Astrocyte of the cerebellum (primary cell): ENCODE measurements around the gene ANKRD49.

Source experiments
- DNase-seq: peaks from one replicate; pipeline ENCODE4 v3.0.0-alpha.2; 2011; ENCODE audit warnings: low read depth
- H3K4me3 ChIP-seq: 2 replicates; pipeline ENCODE4 v1.5.1; 2011; ENCODE audit warnings: mild to moderate bottlenecking, low read depth, low read length, moderate library complexity
- CTCF ChIP-seq: IDR thresholded peaks from 2 replicates; pipeline ENCODE4 v1.5.1; 2012; ENCODE audit warnings: low read length, low read depth, moderate library complexity, mild to moderate bottlenecking; ENCODE audit errors: missing control alignments
- in situ Hi-C: cut with HindIII; loops from 2 replicates; pipeline ENCODE4 v1.10.0; 2017; ENCODE audit warnings: low sequenced_read_pairs

The ANKRD49 gene

GRCh38 chr11:94516725-94517124, 22.9 kb downstream of the ANKRD49 start:
- H3K4me3 ChIP-seq = no peak overlapping the region
- no peak for DNase-seq
- no peak for TF ChIP-seq CTCF
- in situ Hi-C loops = no loop called here

GRCh38 chr11:94518300-94518699, 24.5 kb downstream of the ANKRD49 start:
- H3K4me3 ChIP-seq = no peak overlapping the region
- no peak for DNase-seq
- TF ChIP-seq CTCF = no peak
- in situ Hi-C loops = no loop called here

- DNase-seq = no peak
- H3K4me3 ChIP-seq = no peak overlapping the region
- TF ChIP-seq CTCF = peak; percentile 44
- in situ Hi-C loops = no loop called here
These were observed 25.8 kb downstream of the ANKRD49 start for GRCh38 chr11:94519478-94520084.

- no peak for DNase-seq
- peak; percentile 51 for TF ChIP-seq CTCF
These were observed 27.9 kb downstream of the ANKRD49 start for GRCh38 chr11:94521684-94522083.

GRCh38 chr11:94524341-94524740, 30.6 kb downstream of the ANKRD49 start:
- in situ Hi-C loops = no loop called here
- no peak for DNase-seq
- no peak for TF ChIP-seq CTCF
- no peak overlapping the region for H3K4me3 ChIP-seq

More at GRCh38 chr11:94521684-94522083, 27.9 kb downstream of the ANKRD49 start:
- no peak overlapping the region for H3K4me3 ChIP-seq
- in situ Hi-C loops = no loop called here

- H3K4me3 ChIP-seq = no peak overlapping the region
- in situ Hi-C loops = no loop called here
- DNase-seq = peak; percentile 51
- TF ChIP-seq CTCF = no peak
These were observed 32.0 kb downstream of the ANKRD49 start for GRCh38 chr11:94525546-94526324.
